Measurements from ENCODE around the gene TOM1L2.

- TF ChIP-seq CTCF (IDR thresholded peaks at IDR 0.05) (no peak), POLR2AphosphoS5 (IDR thresholded peaks at IDR 0.05; ENCODE audit: low read depth, low read length) (no peak), SIN3A (IDR thresholded peaks at IDR 0.05; ENCODE audit: borderline replicate concordance, insufficient read depth, low read depth, low read length) (no peak)
- TF ChIP-seq, protein P1, sequence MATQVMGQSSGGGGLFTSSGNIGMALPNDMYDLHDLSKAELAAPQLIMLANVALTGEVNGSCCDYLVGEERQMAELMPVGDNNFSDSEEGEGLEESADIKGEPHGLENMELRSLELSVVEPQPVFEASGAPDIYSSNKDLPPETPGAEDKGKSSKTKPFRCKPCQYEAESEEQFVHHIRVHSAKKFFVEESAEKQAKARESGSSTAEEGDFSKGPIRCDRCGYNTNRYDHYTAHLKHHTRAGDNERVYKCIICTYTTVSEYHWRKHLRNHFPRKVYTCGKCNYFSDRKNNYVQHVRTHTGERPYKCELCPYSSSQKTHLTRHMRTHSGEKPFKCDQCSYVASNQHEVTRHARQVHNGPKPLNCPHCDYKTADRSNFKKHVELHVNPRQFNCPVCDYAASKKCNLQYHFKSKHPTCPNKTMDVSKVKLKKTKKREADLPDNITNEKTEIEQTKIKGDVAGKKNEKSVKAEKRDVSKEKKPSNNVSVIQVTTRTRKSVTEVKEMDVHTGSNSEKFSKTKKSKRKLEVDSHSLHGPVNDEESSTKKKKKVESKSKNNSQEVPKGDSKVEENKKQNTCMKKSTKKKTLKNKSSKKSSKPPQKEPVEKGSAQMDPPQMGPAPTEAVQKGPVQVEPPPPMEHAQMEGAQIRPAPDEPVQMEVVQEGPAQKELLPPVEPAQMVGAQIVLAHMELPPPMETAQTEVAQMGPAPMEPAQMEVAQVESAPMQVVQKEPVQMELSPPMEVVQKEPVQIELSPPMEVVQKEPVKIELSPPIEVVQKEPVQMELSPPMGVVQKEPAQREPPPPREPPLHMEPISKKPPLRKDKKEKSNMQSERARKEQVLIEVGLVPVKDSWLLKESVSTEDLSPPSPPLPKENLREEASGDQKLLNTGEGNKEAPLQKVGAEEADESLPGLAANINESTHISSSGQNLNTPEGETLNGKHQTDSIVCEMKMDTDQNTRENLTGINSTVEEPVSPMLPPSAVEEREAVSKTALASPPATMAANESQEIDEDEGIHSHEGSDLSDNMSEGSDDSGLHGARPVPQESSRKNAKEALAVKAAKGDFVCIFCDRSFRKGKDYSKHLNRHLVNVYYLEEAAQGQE (IDR thresholded peaks at IDR 0.05; ENCODE audit: insufficient read depth in 1 of 2, low read depth in 2 of 2, low read length in 1 of 2) = no peak
Measured at GRCh38 chr17:17950347-17950746, 21.9 kb downstream of the TOM1L2 start.

Data from Panc1 (cell line).